ENCODE data around the gene ARSJ.

ARSJ gene

GRCh38 chr4:113851816-113852215, 127.6 kb downstream of the ARSJ start:
- Histone ChIP-seq H3K4me1 (ENCODE audit: control insufficient read depth, insufficient read depth, low read length) (no peaks in the 10 kb centered on the region), H3K9ac (ENCODE audit: low read depth, low read length) (no peak overlapping the region)

More at GRCh38 chr4:113851816-113852215, 127.6 kb downstream of the ARSJ start:
- Histone ChIP-seq H3K27me3 (ENCODE audit: control insufficient read depth, insufficient read depth, low read length) (no peaks in the 10 kb centered on the region), H3K4me3 (ENCODE audit: low read depth, low read length) (no peak overlapping the region), H3K36me3 (ENCODE audit: control insufficient read depth, insufficient read depth, low read length) (no peaks in the 10 kb centered on the region), H3K9me3 (ENCODE audit: control insufficient read depth, insufficient read depth, low read length) (peaks cover 7% of the 10 kb centered on the region)

Data from iPS-15b (cell line).